GM12878 (cell line): Measurements from ENCODE around the gene ZNF282. TPM values are rescaled to one million over a fixed set of nuclear protein-coding genes. Genes with fewer than 3 reads are reported as not detected.

ENCODE experiments used
- ATAC-seq: fragments of 200-7000 bp; cut with Tn5 transposase; 3 replicates; pipeline ENCODE4 v1.9.1; 2020; ENCODE audit warnings: mild to moderate bottlenecking, moderate library complexity
- BruUV-seq: library from RNA; stranded (reverse); fragments of 400-500 nt; replicated peaks from 2 replicates; lab custom pipeline; 2021; lab: Mats Ljungman, UMichigan
- CTCF ChIA-PET: fragments of 300-600 bp; sonication (Branson Sonifier 250); formaldehyde crosslinking; extraction: SDS; loops from one replicate; lab custom pipeline; 2021; ENCODE audit warnings: inconsistent platforms; lab: Yijun Ruan, JAX
- POLR2A ChIA-PET: fragments of 350-600 bp; formaldehyde crosslinking; extraction: SDS; loops from one replicate; lab custom pipeline; 2021; ENCODE audit warnings: inconsistent platforms; lab: Charles Lee
- RAD21 ChIA-PET: fragments of 300-600 bp; sonication (Branson Sonifier 250); formaldehyde crosslinking; loops from one replicate; lab custom pipeline; 2023; ENCODE audit warnings: antibody characterized with exemption; ENCODE audit not compliant: unreplicated experiment; lab: Charles Lee
- SMC1A ChIA-PET: fragments of 300-600 bp; sonication (Branson Sonifier 250); formaldehyde crosslinking; loops from one replicate; lab custom pipeline; 2023; ENCODE audit not compliant: unreplicated experiment, uncharacterized antibody; lab: Charles Lee
- DNase-seq: peaks from one replicate; pipeline ENCODE4 v3.0.0-alpha.2; 2011; ENCODE audit warnings: low read depth, low spot score
- FAIRE-seq: peaks from 3 replicates; lab custom pipeline; 2011; peaks lifted over from hg19 to GRCh38; lab: Jason Lieb, UNC
- H2AFZ ChIP-seq: 2 replicates; pipeline ENCODE4 v1.6.0; 2011; ENCODE audit warnings: low read depth, low read length, control low read depth; ENCODE audit not compliant: control insufficient read depth
- H3K27ac ChIP-seq: 2 replicates; pipeline ENCODE4 v1.5.1; 2011; ENCODE audit warnings: control low read depth; ENCODE audit not compliant: control insufficient read depth, insufficient read depth
- H3K27me3 ChIP-seq, 2 experiments: replicated peaks in 1 of 2; 2 replicates each; pipeline versions ENCODE4 v1.6.0 to v1.6.1; 2011; ENCODE audit warnings: low read length in 1 of 2; ENCODE audit not compliant: control insufficient read depth in 2 of 2, insufficient read depth in 2 of 2
- H3K36me3 ChIP-seq, 2 experiments: 2 replicates each; pipeline ENCODE4 v1.5.1; 2011; ENCODE audit warnings: low read length in 1 of 2; ENCODE audit not compliant: control insufficient read depth in 2 of 2, insufficient read depth in 2 of 2
- H3K4me1 ChIP-seq: 2 replicates; pipeline ENCODE4 v1.6.1; 2011; ENCODE audit warnings: mild to moderate bottlenecking, low read length, moderate library complexity, mixed read lengths; ENCODE audit not compliant: control insufficient read depth, insufficient read depth
- H3K4me2 ChIP-seq: 2 replicates; pipeline ENCODE4 v1.6.0; 2011; ENCODE audit warnings: control low read depth; ENCODE audit not compliant: control insufficient read depth, insufficient read depth
- H3K4me3 ChIP-seq: fragments of 200-600 bp; sonication (generic); 2 replicates; pipeline ENCODE4 v1.5.1; 2016
- H3K79me2 ChIP-seq: 2 replicates; pipeline ENCODE4 v1.6.0; 2011; ENCODE audit warnings: low read length; ENCODE audit not compliant: control insufficient read depth, insufficient read depth
- H3K9ac ChIP-seq: 2 replicates; pipeline ENCODE4 v1.8.0; 2011; ENCODE audit warnings: low read length, control low read depth, mixed read lengths; ENCODE audit not compliant: control insufficient read depth, insufficient read depth
- H3K9me3 ChIP-seq: replicated peaks from 3 replicates; pipeline ENCODE4 v1.5.1; 2011; ENCODE audit warnings: mild to moderate bottlenecking, low read length; ENCODE audit not compliant: control insufficient read depth, insufficient read depth
- H4K20me1 ChIP-seq: 2 replicates; pipeline ENCODE4 v1.6.0; 2011; ENCODE audit not compliant: control insufficient read depth, insufficient read depth
- CHD4 ChIP-seq: fragments of 200-600 bp; sonication (generic); IDR thresholded peaks from 2 replicates; pipeline ENCODE4 v1.6.1; 2016; ENCODE audit warnings: mild to moderate bottlenecking
- CREM ChIP-seq: IDR thresholded peaks from 2 replicates; pipeline ENCODE4 v1.6.1; 2014; ENCODE audit warnings: antibody characterized with exemption, low read depth
- EZH2 ChIP-seq: IDR thresholded peaks from 2 replicates; pipeline ENCODE4 v1.6.1; 2012; ENCODE audit warnings: low read depth, mild to moderate bottlenecking, control low read depth, inconsistent platforms, low read length, borderline replicate concordance; ENCODE audit not compliant: control insufficient read depth
- JUNB ChIP-seq: IDR thresholded peaks from 2 replicates; pipeline ENCODE4 v1.6.1; 2016; ENCODE audit warnings: antibody characterized with exemption, mild to moderate bottlenecking
- NFYB ChIP-seq: IDR thresholded peaks from 2 replicates; pipeline ENCODE4 v1.6.1; 2011; ENCODE audit warnings: low read depth, mild to moderate bottlenecking, low read length, improper control_type of control experiment, moderate library complexity; ENCODE audit not compliant: insufficient read depth
- POU2F2 ChIP-seq: IDR thresholded peaks from 3 replicates; pipeline ENCODE4 v1.6.1; 2011; ENCODE audit warnings: low read depth, mild to moderate bottlenecking, low read length, borderline replicate concordance
- RCOR1 ChIP-seq: conservative IDR thresholded peaks from 2 replicates; pipeline ENCODE4 v1.6.1; 2012; ENCODE audit warnings: low read depth, low read length, improper control_type of control experiment
- TARDBP ChIP-seq: IDR thresholded peaks from 2 replicates; pipeline ENCODE4 v1.6.1; 2016; ENCODE audit warnings: borderline replicate concordance
- WGBS: methylation state at CpG from one replicate; pipeline ENCODE4 v1.1.6; 2016; ENCODE audit warnings: low lambda C conversion rate; ENCODE audit not compliant: insufficient replicate concordance, insufficient coverage; ENCODE audit errors: missing lambda C conversion rate; 5-methylcytosine and 5-hydroxymethylcytosine counted together
- in situ Hi-C: fragments of 300-500 bp; cut with MboI; formaldehyde crosslinking; loops from 9 replicates; pipeline ENCODE4 v1.14.3; 2018; ENCODE audit warnings: mixed read lengths
- intact Hi-C: fragments of 100-400 bp; cut with micrococcal nuclease; formaldehyde crosslinking; loops from one replicate; pipeline ENCODE4 v1.14.2; 2022; ENCODE audit not compliant: unreplicated experiment
- polyA plus RNA-seq, 11 experiments: library from polyadenylated mRNA; depleted of rRNA in 4 of 11; unstranded in 6 of 11; stranded (reverse) in 5 of 11; fragments of >200 nt; fragmentation: Nextera tagmentation in 4 of 11; fragmentation: Illumina TruSeq in 1 of 11; extraction: Ambion mirVana in 4 of 11; extraction: Trizol in 1 of 11; gene quantifications; 1 replicate in 1 of 11; 2 replicates in 10 of 11; pipeline versions ENCODE4 v1.2.1 to v1.2.3, GENCODE V29; 2011 to 2016; ENCODE audit warnings: inconsistent platforms in 2 of 11, missing spikeins in 2 of 11, low read depth in 1 of 11
- total RNA-seq, 4 experiments: library from RNA; depleted of rRNA in 3 of 4; stranded (reverse); fragments of >200 nt in 3 of 4; fragmentation: Illumina TruSeq in 1 of 4; extraction: Trizol in 1 of 4; gene quantifications; 2 replicates each; pipeline versions ENCODE4 v1.2.1 to v1.2.3, GENCODE V29; 2013 to 2021
- TF ChIP-seq, protein P1 (sequence below): IDR thresholded peaks from 2 replicates; pipeline ENCODE4 v1.6.1; 2012; ENCODE audit warnings: improper control_type of control experiment, low read depth, low read length; ENCODE audit not compliant: insufficient replicate concordance
- TF ChIP-seq, protein P2 (sequence below): fragments of 450-650 bp; conservative IDR thresholded peaks from 2 replicates; pipeline ENCODE4 v1.6.1; 2017; ENCODE audit warnings: mild to moderate bottlenecking, moderate library complexity

ZNF282 gene
- total and polyA plus RNA-seq, 10 of the 15 experiments (the other 5 are each of a cell fraction or from before 2014, with no cell fraction given), result 0.35 to 28.4 (median 8.1) TPM

DNA sequence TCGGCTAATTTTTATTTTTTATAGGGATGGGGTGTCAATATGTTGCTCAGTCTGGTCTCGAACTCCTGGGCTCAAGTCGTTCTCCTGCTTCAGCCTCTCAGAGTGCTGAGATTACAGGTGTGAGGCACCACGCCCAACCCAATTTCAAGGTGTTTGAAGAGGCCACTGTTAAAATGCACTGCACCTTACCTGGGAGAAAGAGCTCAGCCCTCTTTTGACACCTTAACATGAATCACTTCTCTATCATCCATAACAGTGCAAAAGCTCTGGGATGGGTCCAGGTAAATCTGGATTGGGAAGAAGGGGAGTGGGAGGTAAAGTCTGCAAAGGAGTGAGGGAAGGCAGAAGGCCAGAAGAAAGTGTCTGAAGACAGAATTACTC lies 557 bp upstream of the ZNF282 start:
- no peaks in the 10 kb centered on the region for H4K20me1 ChIP-seq
- no TSS peak for BruUV-seq
- no peak for DNase-seq
- no peaks in the 10 kb centered on the region for H3K27me3 ChIP-seq
- TF ChIP-seq POU2F2 (no peak), EZH2 (no peak), CREM (no peak), JUNB (no peak), NFYB (no peak), CHD4 (no peak), RCOR1 (no peak), TARDBP (no peak)
- TF ChIP-seq, protein P1, sequence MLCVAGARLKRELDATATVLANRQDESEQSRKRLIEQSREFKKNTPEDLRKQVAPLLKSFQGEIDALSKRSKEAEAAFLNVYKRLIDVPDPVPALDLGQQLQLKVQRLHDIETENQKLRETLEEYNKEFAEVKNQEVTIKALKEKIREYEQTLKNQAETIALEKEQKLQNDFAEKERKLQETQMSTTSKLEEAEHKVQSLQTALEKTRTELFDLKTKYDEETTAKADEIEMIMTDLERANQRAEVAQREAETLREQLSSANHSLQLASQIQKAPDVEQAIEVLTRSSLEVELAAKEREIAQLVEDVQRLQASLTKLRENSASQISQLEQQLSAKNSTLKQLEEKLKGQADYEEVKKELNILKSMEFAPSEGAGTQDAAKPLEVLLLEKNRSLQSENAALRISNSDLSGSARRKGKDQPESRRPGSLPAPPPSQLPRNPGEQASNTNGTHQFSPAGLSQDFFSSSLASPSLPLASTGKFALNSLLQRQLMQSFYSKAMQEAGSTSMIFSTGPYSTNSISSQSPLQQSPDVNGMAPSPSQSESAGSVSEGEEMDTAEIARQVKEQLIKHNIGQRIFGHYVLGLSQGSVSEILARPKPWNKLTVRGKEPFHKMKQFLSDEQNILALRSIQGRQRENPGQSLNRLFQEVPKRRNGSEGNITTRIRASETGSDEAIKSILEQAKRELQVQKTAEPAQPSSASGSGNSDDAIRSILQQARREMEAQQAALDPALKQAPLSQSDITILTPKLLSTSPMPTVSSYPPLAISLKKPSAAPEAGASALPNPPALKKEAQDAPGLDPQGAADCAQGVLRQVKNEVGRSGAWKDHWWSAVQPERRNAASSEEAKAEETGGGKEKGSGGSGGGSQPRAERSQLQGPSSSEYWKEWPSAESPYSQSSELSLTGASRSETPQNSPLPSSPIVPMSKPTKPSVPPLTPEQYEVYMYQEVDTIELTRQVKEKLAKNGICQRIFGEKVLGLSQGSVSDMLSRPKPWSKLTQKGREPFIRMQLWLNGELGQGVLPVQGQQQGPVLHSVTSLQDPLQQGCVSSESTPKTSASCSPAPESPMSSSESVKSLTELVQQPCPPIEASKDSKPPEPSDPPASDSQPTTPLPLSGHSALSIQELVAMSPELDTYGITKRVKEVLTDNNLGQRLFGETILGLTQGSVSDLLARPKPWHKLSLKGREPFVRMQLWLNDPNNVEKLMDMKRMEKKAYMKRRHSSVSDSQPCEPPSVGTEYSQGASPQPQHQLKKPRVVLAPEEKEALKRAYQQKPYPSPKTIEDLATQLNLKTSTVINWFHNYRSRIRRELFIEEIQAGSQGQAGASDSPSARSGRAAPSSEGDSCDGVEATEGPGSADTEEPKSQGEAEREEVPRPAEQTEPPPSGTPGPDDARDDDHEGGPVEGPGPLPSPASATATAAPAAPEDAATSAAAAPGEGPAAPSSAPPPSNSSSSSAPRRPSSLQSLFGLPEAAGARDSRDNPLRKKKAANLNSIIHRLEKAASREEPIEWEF, result no peak
- TF ChIP-seq, protein P2, sequence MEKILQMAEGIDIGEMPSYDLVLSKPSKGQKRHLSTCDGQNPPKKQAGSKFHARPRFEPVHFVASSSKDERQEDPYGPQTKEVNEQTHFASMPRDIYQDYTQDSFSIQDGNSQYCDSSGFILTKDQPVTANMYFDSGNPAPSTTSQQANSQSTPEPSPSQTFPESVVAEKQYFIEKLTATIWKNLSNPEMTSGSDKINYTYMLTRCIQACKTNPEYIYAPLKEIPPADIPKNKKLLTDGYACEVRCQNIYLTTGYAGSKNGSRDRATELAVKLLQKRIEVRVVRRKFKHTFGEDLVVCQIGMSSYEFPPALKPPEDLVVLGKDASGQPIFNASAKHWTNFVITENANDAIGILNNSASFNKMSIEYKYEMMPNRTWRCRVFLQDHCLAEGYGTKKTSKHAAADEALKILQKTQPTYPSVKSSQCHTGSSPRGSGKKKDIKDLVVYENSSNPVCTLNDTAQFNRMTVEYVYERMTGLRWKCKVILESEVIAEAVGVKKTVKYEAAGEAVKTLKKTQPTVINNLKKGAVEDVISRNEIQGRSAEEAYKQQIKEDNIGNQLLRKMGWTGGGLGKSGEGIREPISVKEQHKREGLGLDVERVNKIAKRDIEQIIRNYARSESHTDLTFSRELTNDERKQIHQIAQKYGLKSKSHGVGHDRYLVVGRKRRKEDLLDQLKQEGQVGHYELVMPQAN, result no peak
- 0 out of 2 replicates have a peak, but pooled peaks cover 3% of the 10 kb centered on the region for H3K4me1 ChIP-seq
- H3K27ac ChIP-seq, result no peak overlapping the region; the same call in 1 of the 2 replicates
- peaks cover 5% of the 10 kb centered on the region in 2 experiments for H3K36me3 ChIP-seq
- ChIA-PET RAD21 (interaction anchor here (1.3 to 2.1 kb wide), 8 partner anchors 48 to 547 kb away, joined by 3 to 15 read pairs (median 4); partner anchors contain the start of genes ZNF398, ZNF425 and ZNF783), SMC1A (interaction anchor here (0.9 to 1.6 kb wide), 7 partner anchors 10 to 610 kb away, joined by 3 to 5 read pairs (median 4); no protein-coding TSS in a partner anchor), POLR2A (interaction anchor here (0.9 to 4.3 kb wide), 4 partner anchors 45 to 96 kb away, joined by 3 to 20 read pairs (median 3); partner anchors contain the start of genes ZNF212 and ZNF398), CTCF (interaction anchor here (0.6 to 2.4 kb wide), 18 partner anchors 8 to 335 kb away, joined by 3 to 11 read pairs (median 3); partner anchors contain the start of genes ZNF398 and ZNF425)
- intact Hi-C loops (loop anchor here (1.0 to 5.0 kb wide), 4 partner anchors 20 to 68 kb away; partner anchors contain the start of genes ZNF212, ZNF398 and ZNF425), in situ Hi-C loops (no loop called here)
- peak overlapping the region; percentile 93 for H3K9ac ChIP-seq
- no peak for FAIRE-seq
- WGBS, result 81% methylated on average over 4 of the region's 4 CpGs
- peaks cover 31% of the 10 kb centered on the region for H3K79me2 ChIP-seq
- H2AFZ ChIP-seq, result peak overlapping the region; percentile 91
- peak overlapping the region; percentile 89; the same call in 1 of the 2 replicates for H3K4me3 ChIP-seq
- ATAC-seq, result no peak
- H3K9me3 ChIP-seq, result no peaks in the 10 kb centered on the region
- H3K4me2 ChIP-seq, result peak overlapping the region; percentile 74
